ENCODE data around the gene MRPS27. TPM values are rescaled to one million over a fixed set of nuclear protein-coding genes. Genes with fewer than 3 reads are reported as not detected.

Gene MRPS27
- total and polyA plus RNA-seq, 2 of the 4 experiments (the other 2 are of a cell fraction): 46.9 to 90.5 TPM

GRCh38 chr5:72203251-72203845, 116.7 kb downstream of the MRPS27 start:
- 0 out of 2 replicates have a peak overlapping the region, but pooled peaks have one; percentile 1 for H2AK5ac ChIP-seq (ENCODE audit: low read depth, low read length)
- H3K4me1 ChIP-seq (ENCODE audit: control insufficient read depth, insufficient read depth, low read length): peaks cover 5% of the 10 kb centered on the region; the same call in 1 of the 2 replicates
- no peak overlapping the region for H3K56ac ChIP-seq (ENCODE audit: extremely low read depth, insufficient read depth, low read length)
- 100% methylated on average over 3 of the region's 8 CpGs; no CpG with 5 or more reads in 1 of the 2 experiments for WGBS, 2 experiments (ENCODE audit: extremely low coverage in 2 of 2, insufficient read length in 1 of 2)
- no peak overlapping the region for H3K4me3 ChIP-seq (ENCODE audit: insufficient read depth, low read depth, low read length)
- CTCF ChIA-PET: no interaction called here
- ATAC-seq (ENCODE audit: low read depth): no peak
- no peak overlapping the region for H3K9ac ChIP-seq (ENCODE audit: low read depth, low read length)
- H3K14ac ChIP-seq (replicated peaks; ENCODE audit: low read depth, low read length): peak overlapping the region; percentile 44; the same call in 1 of the 2 replicates
- DNase-seq: peak; percentile 30
- peaks cover 23% of the 10 kb centered on the region for H3K9me1 ChIP-seq (ENCODE audit: insufficient read depth, low read length)
- peak overlapping the region; percentile 3; the same call in 1 of the 2 replicates for H2BK120ac ChIP-seq (ENCODE audit: low read depth, low read length)
- H3K36me3 ChIP-seq (ENCODE audit: control insufficient read depth, insufficient read depth, low read length): peaks cover 46% of the 10 kb centered on the region
- in situ Hi-C loops (cut with MboI; ENCODE audit: low sequenced_read_pairs): no loop called here
- H2BK5ac ChIP-seq (ENCODE audit: low read depth, low read length, poor library complexity, severe bottlenecking): peak overlapping the region; percentile 29
- peak overlapping the region; percentile 25 for H2AK9ac ChIP-seq (replicated peaks; ENCODE audit: low read depth, low read length, poor library complexity)
- H3K9me3 ChIP-seq (ENCODE audit: control insufficient read depth, insufficient read depth, low read length): no peaks in the 10 kb centered on the region
- dilution Hi-C loops (cut with HindIII; ENCODE audit: low sequenced_read_pairs, unreplicated experiment): no loop called here
- no peak overlapping the region for H3K27ac ChIP-seq (ENCODE audit: insufficient read depth, low read length)
- intact Hi-C loops (cut with micrococcal nuclease): no loop called here
- peak overlapping the region; percentile 27; the same call in 1 of the 2 replicates for H4K91ac ChIP-seq (ENCODE audit: insufficient read depth, low read depth, low read length)
- H3K79me1 ChIP-seq (ENCODE audit: low read depth in 1 of 2, low read length in 2 of 2): peaks cover 26 to 74% of the 10 kb centered on the region in 2 experiments
- H3K18ac ChIP-seq (ENCODE audit: low read depth, low read length): no peak overlapping the region
- no peak overlapping the region for H2AFZ ChIP-seq (replicated peaks; ENCODE audit: low read length, poor library complexity)
- no peaks in the 10 kb centered on the region for H3K27me3 ChIP-seq (ENCODE audit: control insufficient read depth, insufficient read depth, low read length)
- H2BK20ac ChIP-seq (ENCODE audit: low read depth, low read length): peak overlapping the region; percentile 60; the same call in 1 of the 2 replicates
- no peak overlapping the region for H2BK15ac ChIP-seq (ENCODE audit: low read depth, low read length)
- H3K4ac ChIP-seq (ENCODE audit: low read depth, low read length): peak overlapping the region; percentile 55; the same call in 1 of the 2 replicates
- H3K23ac ChIP-seq (ENCODE audit: low read depth, low read length): peak overlapping the region; percentile 33
- no peak overlapping the region for H4K5ac ChIP-seq (ENCODE audit: low read depth, low read length)
- BruUV-seq (replicated peaks): no TSS peak
- 0 out of 2 replicates have a peak, but pooled peaks cover 6% of the 10 kb centered on the region for H4K20me1 ChIP-seq (ENCODE audit: insufficient read depth, low read length)
- peak overlapping the region in 1 of 2 experiments; percentile 60; a peak in 2 of 4 replicates for H4K8ac ChIP-seq (ENCODE audit: low read depth in 2 of 2, low read length in 2 of 2)
- no peak overlapping the region for H3K4me2 ChIP-seq (ENCODE audit: low read depth, low read length)
- POLR2A ChIA-PET (ENCODE audit: unreplicated experiment): no interaction called here
- TF ChIP-seq MAFK (IDR thresholded peaks at IDR 0.05; ENCODE audit: low read depth, low read length): no peak
- no peak for TF ChIP-seq SMC3 (IDR thresholded peaks at IDR 0.05; ENCODE audit: low read depth, low read length)
